ENCODE measurements around the gene EDRF1.

DNA sequence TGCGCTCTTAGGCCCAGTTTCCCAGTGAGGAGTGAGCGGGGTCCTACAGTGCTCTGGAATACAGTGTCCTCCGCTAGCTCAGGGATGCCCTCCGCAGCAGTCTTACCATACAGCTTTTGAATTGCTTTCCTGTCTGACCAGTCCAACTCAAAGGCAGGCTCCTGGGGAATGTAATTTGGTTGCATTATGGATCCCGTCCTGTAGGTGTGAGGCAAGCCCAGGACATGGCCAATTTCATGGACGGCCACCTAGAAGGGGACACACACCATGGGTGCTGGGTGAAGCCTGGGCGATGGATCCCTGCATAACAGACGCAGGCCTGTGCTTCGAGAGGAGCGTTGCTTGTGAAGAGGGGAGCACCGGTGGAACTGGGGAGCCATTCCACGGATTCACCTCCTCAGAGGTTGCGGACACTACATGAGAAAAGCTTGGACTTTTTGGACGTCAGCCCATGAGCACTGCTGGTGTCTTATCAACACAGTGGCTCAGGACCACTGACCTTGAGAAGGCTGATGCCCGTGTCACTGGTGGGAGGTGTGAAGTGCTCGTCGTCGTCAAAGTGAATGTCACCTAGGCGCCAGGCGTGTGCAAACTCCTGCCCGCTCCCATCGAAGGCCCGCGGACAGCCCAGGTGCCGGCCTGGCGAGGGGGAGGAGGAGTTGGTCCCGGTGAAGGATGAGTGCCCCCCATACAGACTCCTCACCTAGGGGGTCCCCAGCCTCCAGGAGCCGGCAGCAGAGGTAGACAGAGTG, 52.8 kb downstream of the EDRF1 start:
- TF ChIP-seq, protein P1, sequence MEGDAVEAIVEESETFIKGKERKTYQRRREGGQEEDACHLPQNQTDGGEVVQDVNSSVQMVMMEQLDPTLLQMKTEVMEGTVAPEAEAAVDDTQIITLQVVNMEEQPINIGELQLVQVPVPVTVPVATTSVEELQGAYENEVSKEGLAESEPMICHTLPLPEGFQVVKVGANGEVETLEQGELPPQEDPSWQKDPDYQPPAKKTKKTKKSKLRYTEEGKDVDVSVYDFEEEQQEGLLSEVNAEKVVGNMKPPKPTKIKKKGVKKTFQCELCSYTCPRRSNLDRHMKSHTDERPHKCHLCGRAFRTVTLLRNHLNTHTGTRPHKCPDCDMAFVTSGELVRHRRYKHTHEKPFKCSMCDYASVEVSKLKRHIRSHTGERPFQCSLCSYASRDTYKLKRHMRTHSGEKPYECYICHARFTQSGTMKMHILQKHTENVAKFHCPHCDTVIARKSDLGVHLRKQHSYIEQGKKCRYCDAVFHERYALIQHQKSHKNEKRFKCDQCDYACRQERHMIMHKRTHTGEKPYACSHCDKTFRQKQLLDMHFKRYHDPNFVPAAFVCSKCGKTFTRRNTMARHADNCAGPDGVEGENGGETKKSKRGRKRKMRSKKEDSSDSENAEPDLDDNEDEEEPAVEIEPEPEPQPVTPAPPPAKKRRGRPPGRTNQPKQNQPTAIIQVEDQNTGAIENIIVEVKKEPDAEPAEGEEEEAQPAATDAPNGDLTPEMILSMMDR (IDR thresholded peaks at IDR 0.05) = no peak
- no peak for TF ChIP-seq POLR2A (IDR thresholded peaks at IDR 0.05)

Measured in esophagus squamous epithelium (tissue), 4 donors.